K562 (cell line): ENCODE measurements around the gene CDH12. TPM values are rescaled to one million over a fixed set of nuclear protein-coding genes. Genes with fewer than 3 reads are reported as not detected.

Experiments
- ATAC-seq: fragments of 200-7000 bp; cut with Tn5 transposase; 3 replicates; pipeline ENCODE4 v1.9.1; 2020; ENCODE audit warnings: moderate library complexity
- BruUV-seq: library from RNA; stranded (reverse); fragments of 400-500 nt; replicated peaks from 2 replicates; lab custom pipeline; 2021; lab: Mats Ljungman, UMichigan
- CTCF ChIA-PET: fragments of 300-600 bp; formaldehyde crosslinking; extraction: SDS; loops from one replicate; lab custom pipeline; 2021; ENCODE audit warnings: low intra/inter-chr PET ratio; lab: Yijun Ruan, JAX
- POLR2A ChIA-PET: fragments of 300-600, 350-650 bp; sonication (Branson Sonifier 250); formaldehyde crosslinking; extraction: SDS; loops from one replicate; lab custom pipeline; 2021; ENCODE audit warnings: antibody characterized with exemption, inconsistent platforms; lab: Yijun Ruan, JAX
- DNase-seq, 4 experiments: peaks; one replicate each; pipeline versions ENCODE4 v3.0.0 to v3.0.0-alpha.2; 2011 to 2018; ENCODE audit warnings: low spot score in 3 of 4, mixed read lengths in 3 of 4; ENCODE audit errors: extremely low read depth in 1 of 4
- FAIRE-seq: peaks from 2 replicates; lab custom pipeline; 2011; peaks lifted over from hg19 to GRCh38; lab: Jason Lieb, UNC
- H2AFZ ChIP-seq: 2 replicates; pipeline ENCODE4 v1.6.0; 2011; ENCODE audit warnings: low read depth, low read length, control low read depth, inconsistent platforms
- H3K27ac ChIP-seq: fragments of 200-600 bp; 3 replicates; pipeline ENCODE4 v1.8.0; 2011; ENCODE audit warnings: low read depth, mild to moderate bottlenecking, control low read depth, inconsistent platforms, low read length, moderate library complexity, mixed read lengths; ENCODE audit errors: extremely low read depth
- H3K27me3 ChIP-seq, 2 experiments: fragments of 300-600 bp in 1 of 2; 2 replicates in 1 of 2; 3 replicates in 1 of 2; pipeline versions ENCODE4 v1.6.0 to v1.8.0; 2011; ENCODE audit warnings: inconsistent platforms in 2 of 2, low read length in 2 of 2, mild to moderate bottlenecking in 1 of 2, mixed read lengths in 1 of 2, moderate library complexity in 1 of 2; ENCODE audit not compliant: control insufficient read depth in 2 of 2, insufficient read depth in 2 of 2
- H3K36me3 ChIP-seq: fragments of 300-600 bp; 3 replicates; pipeline ENCODE4 v1.8.0; 2011; ENCODE audit warnings: mild to moderate bottlenecking, low read length, inconsistent platforms; ENCODE audit not compliant: control insufficient read depth, insufficient read depth
- H3K4me1 ChIP-seq, 2 experiments: fragments of 200-600 bp in 1 of 2; replicated peaks in 1 of 2; 2 replicates in 1 of 2; 3 replicates in 1 of 2; pipeline versions ENCODE4 v1.5.1 to v1.8.0; 2011; ENCODE audit warnings: inconsistent platforms in 2 of 2, low read length in 2 of 2, mild to moderate bottlenecking in 1 of 2, mixed read lengths in 1 of 2, moderate library complexity in 1 of 2; ENCODE audit not compliant: control insufficient read depth in 2 of 2, insufficient read depth in 2 of 2
- H3K4me2 ChIP-seq: 2 replicates; pipeline ENCODE4 v1.6.1; 2011; ENCODE audit warnings: low read length, control low read depth, inconsistent platforms, mixed read lengths; ENCODE audit not compliant: insufficient read depth
- H3K4me3 ChIP-seq: fragments of 200-600 bp; sonication (generic), shearing (Covaris generic); 2 replicates; pipeline ENCODE4 v1.5.1; 2016; ENCODE audit warnings: control low read depth, inconsistent platforms
- H3K79me2 ChIP-seq: fragments of 200-600 bp; 3 replicates; pipeline ENCODE4 v1.8.0; 2011; ENCODE audit warnings: low read length, inconsistent platforms; ENCODE audit not compliant: control insufficient read depth, insufficient read depth
- H3K9ac ChIP-seq, 2 experiments: 2 replicates each; pipeline versions ENCODE4 v1.6.0 to v1.6.1; 2011; ENCODE audit warnings: low read depth in 2 of 2, low read length in 2 of 2, control low read depth in 1 of 2, inconsistent platforms in 1 of 2, mild to moderate bottlenecking in 1 of 2, mixed read lengths in 1 of 2; ENCODE audit not compliant: insufficient read depth in 1 of 2
- H3K9me1 ChIP-seq: one replicate; pipeline ENCODE4 v1.6.0; 2011; ENCODE audit warnings: inconsistent platforms, mild to moderate bottlenecking, low read length, moderate library complexity; ENCODE audit not compliant: control insufficient read depth, insufficient read depth
- H3K9me3 ChIP-seq: replicated peaks from 2 replicates; pipeline ENCODE4 v1.5.1; 2011; ENCODE audit warnings: low read depth, low read length, inconsistent platforms; ENCODE audit not compliant: control insufficient read depth, insufficient read depth
- H4K20me1 ChIP-seq: replicated peaks from 2 replicates; pipeline ENCODE4 v1.6.1; 2011; ENCODE audit warnings: low read length, inconsistent platforms, mixed read lengths; ENCODE audit not compliant: control insufficient read depth, insufficient read depth
- MEF2A ChIP-seq: IDR thresholded peaks from 2 replicates; pipeline ENCODE4 v1.6.1; 2011; ENCODE audit warnings: low read depth, mild to moderate bottlenecking, low read length, moderate library complexity; ENCODE audit not compliant: control insufficient read depth
- NCOA4 ChIP-seq: fragments of 450-650 bp; IDR thresholded peaks from 2 replicates; pipeline ENCODE4 v1.6.1; 2018; ENCODE audit warnings: mild to moderate bottlenecking; ENCODE audit not compliant: partially characterized antibody
- NFIC ChIP-seq: fragments of 450-650 bp; IDR thresholded peaks from 2 replicates; pipeline ENCODE4 v1.6.1; 2017; ENCODE audit warnings: mild to moderate bottlenecking, inconsistent platforms
- NR1H2 ChIP-seq: sonication (generic); formaldehyde crosslinking; IDR thresholded peaks from 2 replicates; pipeline ENCODE4 v1.4.0; 2020; ENCODE audit warnings: mild to moderate bottlenecking, missing genetic modification reagents
- NR2C1 ChIP-seq, 2 experiments: fragments of 450-650 bp; IDR thresholded peaks; 2 replicates each; pipeline ENCODE4 v1.6.1; 2017; ENCODE audit warnings: mild to moderate bottlenecking in 2 of 2, antibody characterized with exemption in 1 of 2, inconsistent platforms in 1 of 2, missing compliant biosample characterization in 1 of 2, missing genetic modification characterization in 1 of 2
- PTTG1 ChIP-seq: fragments of 450-650 bp; IDR thresholded peaks from 2 replicates; pipeline ENCODE4 v1.6.1; 2016; ENCODE audit warnings: low read depth, mild to moderate bottlenecking, missing genetic modification characterization, missing compliant biosample characterization
- ZNF175 ChIP-seq: fragments of 200-800 bp; sonication (Bioruptor generic); IDR thresholded peaks from 2 replicates; pipeline ENCODE4 v1.6.1; 2016; ENCODE audit warnings: low read depth, mild to moderate bottlenecking, missing genetic modification characterization, missing compliant biosample characterization
- ZNF184 ChIP-seq: sonication (generic); formaldehyde crosslinking; IDR thresholded peaks from 2 replicates; pipeline ENCODE4 v1.5.0; 2020; ENCODE audit warnings: missing genetic modification reagents
- ZNF449 ChIP-seq: fragments of 250-450 bp; sonication (Bioruptor Pico); IDR thresholded peaks from 2 replicates; pipeline ENCODE4 v1.8.0; 2022; ENCODE audit warnings: moderate library complexity, mild to moderate bottlenecking, inconsistent platforms
- ZNF609 ChIP-seq: sonication (generic); formaldehyde crosslinking; IDR thresholded peaks from 2 replicates; pipeline ENCODE4 v1.8.1; 2023; ENCODE audit warnings: missing genetic modification reagents, mild to moderate bottlenecking, borderline replicate concordance
- ZNF766 ChIP-seq: fragments of 200-800 bp; sonication (Bioruptor generic); conservative IDR thresholded peaks from 2 replicates; pipeline ENCODE4 v1.6.1; 2016; ENCODE audit warnings: missing genetic modification characterization, missing compliant biosample characterization
- WGBS: fragments of 100-300 bp; shearing (Covaris generic); methylation state at CpG from one replicate; pipeline ENCODE4 v1.1.6; 2016; ENCODE audit warnings: low coverage, mixed read lengths; ENCODE audit not compliant: insufficient coverage; ENCODE audit errors: missing lambda C conversion rate; 5-methylcytosine and 5-hydroxymethylcytosine counted together
- in situ Hi-C: fragments of 300-500 bp; cut with MboI; formaldehyde crosslinking; loops from 4 replicates; pipeline ENCODE4 v1.15.0; 2018; ENCODE audit warnings: inconsistent platforms, mixed read lengths
- intact Hi-C: fragments of 100-400 bp; cut with micrococcal nuclease; formaldehyde crosslinking; loops from 2 replicates; pipeline ENCODE4 v1.14.2; 2022
- polyA plus RNA-seq, 8 experiments: library from polyadenylated mRNA; depleted of rRNA in 4 of 8; stranded (reverse) in 5 of 8; unstranded in 3 of 8; fragments of >200 nt; fragmentation: Nextera tagmentation in 2 of 8; fragmentation: Illumina TruSeq in 1 of 8; extraction: Ambion mirVana in 2 of 8; extraction: Trizol in 1 of 8; gene quantifications; 2 replicates each; pipeline versions ENCODE4 v1.2.1 to v1.2.3, GENCODE V29; 2011 to 2014; ENCODE audit warnings: inconsistent platforms in 1 of 8, missing spikeins in 1 of 8
- total RNA-seq, 7 experiments: library from RNA; depleted of rRNA in 6 of 7; stranded (reverse); fragments of >200 nt in 6 of 7; fragmentation: Illumina TruSeq in 2 of 7; extraction: Trizol in 2 of 7; gene quantifications; 2 replicates each; pipeline versions ENCODE4 v1.2.1 to v1.2.3, GENCODE V29; 2011 to 2021; ENCODE audit warnings: low replicate concordance in 1 of 7

The CDH12 gene
- total and polyA plus RNA-seq, 9 of the 15 experiments (the other 6 are each of a cell fraction or from before 2014, with no cell fraction given) = 0.03 to 1.7 (median 0.37) TPM

- no peak for TF ChIP-seq ZNF766 (CRISPR knock-in tag)
- TF ChIP-seq PTTG1 = no peak
- no peak for TF ChIP-seq ZNF449
- TF ChIP-seq ZNF184 (CRISPR knock-in tag) = no peak
Observed at GRCh38 chr5:22278164-22278563, 575.0 kb downstream of the CDH12 start (continued).

GRCh38 chr5:22277006-22277405 lies 576.1 kb downstream of the CDH12 start:
- no peak for TF ChIP-seq ZNF609 (CRISPR knock-in tag)
- no peak for TF ChIP-seq MEF2A
- no peak for TF ChIP-seq NR2C1 (IDR thresholded peaks at IDR 0.05)
- no peak for TF ChIP-seq NR2C1 (tag; IDR thresholded peaks at IDR 0.05)
- no peak for TF ChIP-seq ZNF175
- TF ChIP-seq NR1H2 (CRISPR knock-in tag) = no peak
- no peak for TF ChIP-seq NCOA4
- no peak for TF ChIP-seq NFIC
- no peak for ATAC-seq
- no TSS peak for BruUV-seq

More at GRCh38 chr5:22277006-22277405, 576.1 kb downstream of the CDH12 start:
- WGBS = 0% methylated on average over 4 of the region's 4 CpGs
- Histone ChIP-seq H3K9ac (no peak overlapping the region), H3K27me3 (no peaks in the 10 kb centered on the region), H3K4me2 (no peak overlapping the region), H3K36me3 (no peaks in the 10 kb centered on the region), H3K4me1 (no peaks in the 10 kb centered on the region), H2AFZ (no peak overlapping the region), H3K9me1 (no peaks in the 10 kb centered on the region), H3K4me3 (no peak overlapping the region), H3K27ac (no peak overlapping the region), H3K9me3 (no peaks in the 10 kb centered on the region; the same call in 1 of the 2 replicates), H3K79me2 (no peaks in the 10 kb centered on the region), H4K20me1 (no peaks in the 10 kb centered on the region)
- POLR2A ChIA-PET = no interaction called here
- in situ Hi-C loops (no loop called here), intact Hi-C loops (no loop called here)
- DNase-seq = no peak
- CTCF ChIA-PET = no interaction called here
- no peak for FAIRE-seq
